GM19397 (cell line): Measurements from ENCODE around the gene TXLNB.

Source experiments
- ATAC-seq: cut with Tn5 transposase; IDR thresholded peaks from one replicate; pipeline ENCODE4 v1.9.1; 2021; ENCODE audit warnings: mild to moderate bottlenecking, moderate library complexity; ENCODE audit not compliant: unreplicated experiment

TXLNB gene

GRCh38 chr6:139291813-139292619 lies at the start of gene TXLNB:
TSS of gene TXLNB (minus strand) at chr6:139291998. CDS start at chr6:139288899, 3,099 bp downstream.
- peak; percentile 59 for ATAC-seq

- no peak for ATAC-seq
These were observed 49.3 kb upstream of the TXLNB start for GRCh38 chr6:139341060-139341459.

GRCh38 chr6:139338795-139339194 lies 47.0 kb upstream of the TXLNB start:
- ATAC-seq, result no peak

- no peak for ATAC-seq
These were observed 46.0 kb upstream of the TXLNB start for GRCh38 chr6:139337830-139338229.

GRCh38 chr6:139337001-139337400 lies 45.2 kb upstream of the TXLNB start:
- ATAC-seq, result no peak

- no peak for ATAC-seq
These were observed 44.7 kb upstream of the TXLNB start for GRCh38 chr6:139336488-139336887.

GRCh38 chr6:139335447-139336210 lies 43.8 kb upstream of the TXLNB start:
- ATAC-seq, result no peak

- no peak for ATAC-seq
These were observed 43.1 kb upstream of the TXLNB start for GRCh38 chr6:139334806-139335446.

GRCh38 chr6:139330826-139331500 lies 39.2 kb upstream of the TXLNB start:
- no peak for ATAC-seq

- ATAC-seq, result no peak
These were observed 38.5 kb upstream of the TXLNB start for GRCh38 chr6:139330306-139330705.

- no peak for ATAC-seq
These were observed 37.4 kb upstream of the TXLNB start for GRCh38 chr6:139329224-139329623.

- peak; percentile 50 for ATAC-seq
These were observed 35.2 kb upstream of the TXLNB start for GRCh38 chr6:139327038-139327437.

- no peak for ATAC-seq
These were observed 33.9 kb upstream of the TXLNB start for GRCh38 chr6:139325686-139326085.

- ATAC-seq, result no peak
These were observed 33.3 kb upstream of the TXLNB start for GRCh38 chr6:139325125-139325524.

- no peak for ATAC-seq
These were observed 32.4 kb upstream of the TXLNB start for GRCh38 chr6:139324301-139324555.

GRCh38 chr6:139323511-139324300 lies 31.9 kb upstream of the TXLNB start:
- ATAC-seq, result peak; percentile 48

GRCh38 chr6:139320081-139320480 lies 28.3 kb upstream of the TXLNB start:
- no peak for ATAC-seq

GRCh38 chr6:139316622-139317317 lies 25.0 kb upstream of the TXLNB start:
- no peak for ATAC-seq

- no peak for ATAC-seq
These were observed 22.2 kb upstream of the TXLNB start for GRCh38 chr6:139313784-139314545.
